ENCODE results near the gene ZNF580.

ZNF580 gene

GRCh38 chr19:55647732-55648584, 7.2 kb downstream of the ZNF580 start, which contains the start of gene CCDC106:
Gene CCDC106 (plus strand): TSS chr19:55648212. CDS start chr19:55649047, 835 bp downstream.
- no peak for DNase-seq (ENCODE audit: low spot score)

DNA sequence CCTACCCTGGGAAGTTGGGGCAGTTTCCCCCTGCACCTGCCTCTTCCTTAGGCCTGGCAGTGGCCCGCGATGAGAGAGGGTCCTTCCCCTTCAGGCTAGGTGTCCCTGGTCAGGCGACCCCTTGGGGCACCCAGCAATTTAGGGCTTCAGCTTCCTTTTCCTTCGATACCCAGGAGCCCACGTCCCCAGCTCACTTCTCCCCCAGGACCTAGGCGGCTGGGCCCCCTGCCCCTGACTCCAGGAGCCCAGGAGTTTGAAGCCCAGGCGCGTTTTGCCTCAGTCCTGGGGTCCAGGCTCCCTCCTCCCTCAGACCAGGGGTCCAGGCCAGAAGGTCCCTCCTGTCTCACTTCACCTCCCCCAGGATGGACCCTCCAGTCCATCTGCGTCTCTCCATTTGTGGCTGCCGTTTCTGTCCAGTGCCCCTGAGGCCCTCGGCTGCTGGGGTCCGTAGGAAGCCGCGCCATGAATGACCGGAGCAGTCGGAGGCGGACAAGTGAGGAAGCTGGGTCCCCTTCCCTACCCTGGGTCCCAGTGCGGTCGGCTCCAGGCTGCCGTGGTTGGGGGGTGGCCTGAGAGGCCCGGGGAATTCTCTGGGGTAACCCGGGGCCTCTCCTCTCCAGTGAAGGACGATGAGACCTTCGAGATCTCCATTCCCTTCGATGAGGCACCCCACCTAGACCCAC, 7.9 kb downstream of the ZNF580 start:
- no peak for DNase-seq (ENCODE audit: low spot score)

- DNase-seq (ENCODE audit: low spot score) = no peak
These were observed 8.7 kb downstream of the ZNF580 start for GRCh38 chr19:55649268-55650125.

DNA sequence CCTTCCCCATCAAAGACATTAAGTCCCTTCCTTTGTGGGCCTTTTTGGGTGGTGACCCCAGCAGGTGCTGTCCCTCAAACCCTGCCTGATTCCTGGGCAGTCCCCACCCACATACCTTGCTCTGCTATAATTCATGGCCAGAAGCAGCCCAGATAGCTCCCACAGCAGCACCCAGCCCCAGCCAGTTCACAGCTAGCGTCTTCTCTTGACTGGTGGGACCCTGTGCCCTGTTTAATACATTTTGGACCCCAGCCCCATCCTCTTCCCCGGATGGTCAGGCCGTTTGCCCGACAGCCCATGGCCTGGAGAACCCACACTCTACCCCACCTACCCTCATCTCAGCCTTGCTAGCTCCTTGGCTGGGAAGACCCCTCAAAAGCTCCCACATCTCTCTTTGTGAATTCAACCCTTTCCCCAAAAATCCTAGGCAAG, 9.3 kb downstream of the ZNF580 start:
- no peak for DNase-seq (ENCODE audit: low spot score)

GRCh38 chr19:55650602-55651230, 9.9 kb downstream of the ZNF580 start:
- DNase-seq (ENCODE audit: low spot score) = no peak

DNA sequence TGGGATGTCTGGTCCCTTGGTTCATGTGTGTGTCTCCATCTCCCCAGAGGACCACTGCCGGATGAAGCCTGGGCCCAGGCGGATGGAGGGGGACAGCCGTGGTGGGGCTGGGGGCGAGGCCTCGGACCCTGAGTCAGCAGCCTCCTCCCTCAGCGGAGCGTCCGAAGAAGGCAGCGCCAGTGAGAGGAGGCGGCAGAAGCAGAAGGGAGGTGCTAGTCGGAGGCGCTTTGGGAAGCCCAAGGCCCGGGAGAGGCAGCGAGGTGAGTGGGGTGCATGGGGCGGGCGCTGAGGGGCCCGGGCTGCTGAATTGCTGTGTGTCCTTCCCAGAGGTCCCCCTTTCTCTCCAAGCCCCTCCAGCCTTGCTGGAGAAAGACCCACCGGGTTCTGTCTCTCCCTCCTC, 10.4 kb downstream of the ZNF580 start:
- DNase-seq (ENCODE audit: low spot score) = no peak

- DNase-seq (ENCODE audit: low spot score) = no peak
These were observed 11.7 kb downstream of the ZNF580 start for GRCh38 chr19:55652311-55653128.

DNA sequence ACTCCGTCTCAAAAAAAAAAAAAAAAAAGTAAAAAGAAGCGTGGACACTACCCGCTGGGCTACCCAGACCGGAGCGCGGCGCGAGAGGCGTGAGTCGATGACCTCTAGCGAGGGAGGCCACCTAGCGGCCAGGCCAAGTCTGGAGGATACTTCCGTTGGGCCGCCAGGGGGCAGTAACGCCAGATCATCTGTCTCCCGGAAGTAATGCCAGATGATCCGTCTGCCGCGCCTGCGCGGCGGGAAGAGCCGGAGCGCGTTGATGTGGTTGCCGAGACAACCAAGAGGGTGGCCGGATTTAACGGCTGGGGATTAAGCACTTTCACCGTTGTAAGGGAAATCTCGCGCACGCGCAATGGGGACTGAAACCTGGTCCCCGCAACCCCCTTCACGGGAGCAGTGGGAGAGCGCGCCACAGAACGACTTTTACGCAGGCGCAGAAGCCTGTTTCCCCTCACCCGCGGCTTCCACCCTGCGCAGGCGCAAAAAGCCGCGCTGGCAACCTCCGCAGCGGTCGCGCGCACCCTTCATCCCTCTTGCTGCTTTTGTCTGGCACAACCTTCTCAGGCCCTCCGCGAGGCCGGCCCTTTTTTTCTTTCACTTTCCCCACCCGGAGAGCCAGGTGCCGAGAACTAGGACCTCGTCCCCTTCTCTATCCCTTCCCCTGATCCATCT, 13.0 kb downstream of the ZNF580 start:
- DNase-seq (ENCODE audit: low spot score) = peak; percentile 96

DNA sequence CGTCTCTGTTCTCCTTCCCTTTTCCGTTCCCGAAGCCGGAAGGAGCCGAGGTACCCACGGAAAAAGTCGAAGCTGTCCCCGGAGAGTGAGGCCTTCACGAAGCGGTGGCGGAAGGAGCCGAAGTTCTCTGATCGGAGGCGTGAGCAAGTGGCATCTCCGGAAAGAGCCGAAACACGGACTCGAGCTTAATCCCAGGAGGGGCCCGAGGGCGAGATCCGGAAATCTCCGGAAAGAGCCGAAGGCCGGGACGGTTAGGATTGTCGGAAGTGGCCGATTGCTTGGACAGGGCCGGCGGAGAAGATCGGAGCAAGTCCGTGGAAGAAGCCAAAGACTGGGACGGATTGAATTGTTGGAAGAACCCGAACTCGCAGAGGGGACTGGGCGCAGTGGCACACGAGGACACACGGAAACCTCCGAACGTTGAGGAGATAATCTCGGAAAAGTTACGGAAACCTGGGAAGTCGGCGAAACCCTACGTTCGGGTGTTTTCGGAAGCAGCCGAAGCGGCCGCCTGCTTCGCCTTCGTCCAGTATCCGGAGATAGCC, 13.6 kb downstream of the ZNF580 start:
- DNase-seq (ENCODE audit: low spot score) = peak; percentile 99

GRCh38 chr19:55654868-55655647, 14.3 kb downstream of the ZNF580 start, which contains the start of gene U2AF2:
Gene U2AF2 (plus strand): TSS chr19:55655035. CDS start chr19:55655105, 70 bp downstream.
- peak; percentile 96 for DNase-seq (ENCODE audit: low spot score)

- DNase-seq (ENCODE audit: low spot score) = no peak
These were observed 14.8 kb downstream of the ZNF580 start for GRCh38 chr19:55655648-55656040.

GRCh38 chr19:55656552-55656951, 15.8 kb downstream of the ZNF580 start:
- no peak for DNase-seq (ENCODE audit: low spot score)

- DNase-seq (ENCODE audit: low spot score) = no peak
These were observed 16.4 kb downstream of the ZNF580 start for GRCh38 chr19:55656988-55657747.

DNA sequence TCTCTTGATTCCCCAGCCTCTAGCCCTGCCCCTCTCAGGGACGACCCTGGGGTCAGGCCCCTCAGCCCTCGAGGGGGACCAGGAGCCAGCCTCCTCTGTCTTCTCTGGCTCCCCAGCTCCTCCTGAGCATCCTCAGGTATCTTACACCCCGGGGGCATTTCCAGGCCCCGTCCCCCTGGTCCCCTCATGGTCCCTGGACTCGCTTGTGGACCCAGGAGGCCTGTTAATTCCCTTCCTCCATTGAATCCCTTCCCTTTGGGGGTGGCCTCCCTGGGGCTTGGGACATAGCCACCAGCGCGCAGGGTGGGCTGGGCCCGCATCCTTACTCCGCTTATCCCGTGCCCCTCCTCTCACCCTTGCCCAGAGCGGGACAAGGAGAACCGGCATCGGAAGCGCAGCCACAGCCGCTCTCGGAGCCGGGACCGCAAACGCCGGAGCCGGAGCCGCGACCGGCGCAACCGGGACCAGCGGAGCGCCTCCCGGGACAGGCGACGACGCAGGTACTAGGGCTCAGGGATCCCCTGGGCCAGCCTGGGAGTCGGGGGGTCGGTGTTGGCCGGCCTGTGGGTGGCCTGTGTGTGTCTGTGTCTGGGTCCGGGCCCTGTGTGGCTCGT, 18.2 kb downstream of the ZNF580 start:
- no peak for DNase-seq (ENCODE audit: low spot score)

GRCh38 chr19:55659822-55660221, 19.0 kb downstream of the ZNF580 start:
- DNase-seq (ENCODE audit: low spot score) = no peak

DNA sequence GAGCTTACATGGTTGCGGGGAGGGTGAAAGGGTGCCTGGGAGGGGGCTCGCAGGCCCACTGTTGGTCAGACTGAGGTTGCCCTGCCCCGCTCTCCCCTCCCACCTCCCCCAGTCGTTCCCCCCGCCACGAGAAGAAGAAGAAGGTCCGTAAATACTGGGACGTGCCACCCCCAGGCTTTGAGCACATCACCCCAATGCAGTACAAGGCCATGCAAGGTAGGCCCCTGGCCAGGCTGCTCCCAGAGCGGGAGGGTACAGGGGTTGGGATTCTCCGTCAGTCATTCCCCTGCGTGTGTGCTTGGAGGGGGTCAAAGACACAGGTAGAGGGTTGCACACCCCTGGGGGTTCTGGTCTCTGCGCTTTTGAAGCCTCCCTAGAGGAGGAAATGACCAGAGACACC, 19.6 kb downstream of the ZNF580 start:
- DNase-seq (ENCODE audit: low spot score) = no peak

- no peak for DNase-seq (ENCODE audit: low spot score)
These were observed 20.2 kb downstream of the ZNF580 start for GRCh38 chr19:55660991-55661390.

DNA sequence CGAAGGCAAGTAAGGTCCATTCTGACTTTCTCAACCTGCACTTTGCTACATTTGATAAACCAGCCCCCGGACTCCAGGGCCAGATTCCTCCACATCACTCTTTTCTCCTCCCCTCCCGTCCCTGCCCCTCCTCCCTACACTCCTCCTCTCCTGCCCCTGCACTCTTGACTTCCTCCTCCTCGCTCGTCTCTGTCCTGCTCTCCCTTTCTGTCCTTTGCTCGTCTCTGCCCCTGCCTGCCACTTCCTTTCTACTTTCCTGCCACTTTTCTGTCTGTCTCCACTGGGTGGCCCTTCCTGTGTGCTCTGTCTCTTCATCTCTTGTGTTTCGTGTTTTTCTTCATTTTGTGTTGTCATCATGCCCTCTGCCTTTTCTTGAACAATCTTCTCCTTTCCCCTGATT, 21.0 kb downstream of the ZNF580 start:
- DNase-seq (ENCODE audit: low spot score) = no peak
